ENCODE data around the gene FHAD1.

- no peak for TF ChIP-seq POLR2A (IDR thresholded peaks at IDR 0.05; ENCODE audit: low read depth)
- TF ChIP-seq, protein P1, sequence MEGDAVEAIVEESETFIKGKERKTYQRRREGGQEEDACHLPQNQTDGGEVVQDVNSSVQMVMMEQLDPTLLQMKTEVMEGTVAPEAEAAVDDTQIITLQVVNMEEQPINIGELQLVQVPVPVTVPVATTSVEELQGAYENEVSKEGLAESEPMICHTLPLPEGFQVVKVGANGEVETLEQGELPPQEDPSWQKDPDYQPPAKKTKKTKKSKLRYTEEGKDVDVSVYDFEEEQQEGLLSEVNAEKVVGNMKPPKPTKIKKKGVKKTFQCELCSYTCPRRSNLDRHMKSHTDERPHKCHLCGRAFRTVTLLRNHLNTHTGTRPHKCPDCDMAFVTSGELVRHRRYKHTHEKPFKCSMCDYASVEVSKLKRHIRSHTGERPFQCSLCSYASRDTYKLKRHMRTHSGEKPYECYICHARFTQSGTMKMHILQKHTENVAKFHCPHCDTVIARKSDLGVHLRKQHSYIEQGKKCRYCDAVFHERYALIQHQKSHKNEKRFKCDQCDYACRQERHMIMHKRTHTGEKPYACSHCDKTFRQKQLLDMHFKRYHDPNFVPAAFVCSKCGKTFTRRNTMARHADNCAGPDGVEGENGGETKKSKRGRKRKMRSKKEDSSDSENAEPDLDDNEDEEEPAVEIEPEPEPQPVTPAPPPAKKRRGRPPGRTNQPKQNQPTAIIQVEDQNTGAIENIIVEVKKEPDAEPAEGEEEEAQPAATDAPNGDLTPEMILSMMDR (IDR thresholded peaks at IDR 0.05): no peak
- no peak for TF ChIP-seq POLR2AphosphoS5 (IDR thresholded peaks at IDR 0.05)
- no peak for TF ChIP-seq EP300 (IDR thresholded peaks at IDR 0.05)
Observed at GRCh38 chr1:15391366-15391765, 144.3 kb downstream of the FHAD1 start.

Measured in esophagus muscularis mucosa (tissue), 4 donors.